HG02642 (cell line): Measurements from ENCODE around the gene EXD1.
"Not testable (repeated sequence)": the region's sequence is repeated elsewhere in the genome, so short reads cannot be mapped to it uniquely, and the experiment has no call there.

Experiments used
- ATAC-seq: cut with Tn5 transposase; IDR thresholded peaks from one replicate; pipeline ENCODE4 v1.9.1; 2021; ENCODE audit warnings: mild to moderate bottlenecking; ENCODE audit not compliant: unreplicated experiment, poor library complexity

The EXD1 gene, protein sequence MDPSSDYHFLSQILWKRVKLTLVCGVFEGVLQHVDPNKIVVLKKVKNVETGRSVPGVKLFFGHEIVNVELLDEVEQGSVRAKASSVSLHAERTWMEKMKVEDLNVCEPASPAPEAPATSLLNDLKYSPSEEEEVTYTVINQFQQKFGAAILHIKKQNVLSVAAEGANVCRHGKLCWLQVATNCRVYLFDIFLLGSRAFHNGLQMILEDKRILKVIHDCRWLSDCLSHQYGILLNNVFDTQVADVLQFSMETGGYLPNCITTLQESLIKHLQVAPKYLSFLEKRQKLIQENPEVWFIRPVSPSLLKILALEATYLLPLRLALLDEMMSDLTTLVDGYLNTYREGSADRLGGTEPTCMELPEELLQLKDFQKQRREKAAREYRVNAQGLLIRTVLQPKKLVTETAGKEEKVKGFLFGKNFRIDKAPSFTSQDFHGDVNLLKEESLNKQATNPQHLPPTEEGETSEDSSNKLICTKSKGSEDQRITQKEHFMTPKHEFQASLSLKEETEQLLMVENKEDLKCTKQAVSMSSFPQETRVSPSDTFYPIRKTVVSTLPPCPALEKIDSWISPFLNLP

DNA sequence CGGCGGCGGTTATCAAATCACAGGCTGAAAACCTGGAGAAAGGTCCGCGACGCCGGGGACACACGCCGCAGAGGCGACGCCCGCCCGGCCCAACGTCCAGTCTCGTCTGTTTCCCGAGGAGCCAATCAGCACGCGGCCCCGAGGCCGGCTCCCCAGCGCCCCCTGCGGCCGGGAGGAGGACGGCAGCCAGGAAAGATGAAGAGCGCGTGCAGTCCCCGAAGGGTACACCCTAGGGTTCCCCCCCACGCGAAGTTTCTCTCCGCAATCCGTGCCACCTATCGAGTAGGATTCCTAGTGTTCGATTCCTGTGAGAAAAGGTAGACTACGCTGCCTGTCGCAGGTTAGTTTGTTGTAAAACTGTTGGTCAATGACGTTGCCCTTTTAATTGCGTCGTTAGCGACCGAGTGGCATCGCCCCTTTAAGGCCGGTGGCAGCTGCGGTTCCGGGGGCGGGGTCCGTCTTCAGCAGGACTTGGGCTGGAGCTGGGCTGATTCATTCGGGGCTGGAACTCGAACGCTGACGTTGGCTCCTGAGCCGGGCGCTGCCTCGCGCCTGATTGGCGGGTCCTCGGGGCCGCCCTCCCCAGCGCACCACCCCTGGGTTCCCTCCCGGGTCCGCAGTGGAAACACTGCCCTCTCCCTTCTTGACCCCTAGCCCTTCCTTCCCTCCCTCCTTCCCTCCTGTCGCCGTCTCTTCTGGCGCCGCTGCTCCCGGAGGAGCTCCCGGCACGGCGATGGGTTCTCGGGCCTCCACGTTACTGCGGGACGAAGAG lies at the start of gene EXD1, which contains the start of gene CHP1:
Gene EXD1 (minus strand): TSS at position 108 of the 772 bp plus-strand sequence. CDS start 4,182 bp downstream, outside the sequence.
Gene CHP1 (plus strand): TSS at position 619 of the 772 bp plus-strand sequence. CDS start 115 bp downstream, at position 734.
- ATAC-seq = peak; percentile 95

DNA sequence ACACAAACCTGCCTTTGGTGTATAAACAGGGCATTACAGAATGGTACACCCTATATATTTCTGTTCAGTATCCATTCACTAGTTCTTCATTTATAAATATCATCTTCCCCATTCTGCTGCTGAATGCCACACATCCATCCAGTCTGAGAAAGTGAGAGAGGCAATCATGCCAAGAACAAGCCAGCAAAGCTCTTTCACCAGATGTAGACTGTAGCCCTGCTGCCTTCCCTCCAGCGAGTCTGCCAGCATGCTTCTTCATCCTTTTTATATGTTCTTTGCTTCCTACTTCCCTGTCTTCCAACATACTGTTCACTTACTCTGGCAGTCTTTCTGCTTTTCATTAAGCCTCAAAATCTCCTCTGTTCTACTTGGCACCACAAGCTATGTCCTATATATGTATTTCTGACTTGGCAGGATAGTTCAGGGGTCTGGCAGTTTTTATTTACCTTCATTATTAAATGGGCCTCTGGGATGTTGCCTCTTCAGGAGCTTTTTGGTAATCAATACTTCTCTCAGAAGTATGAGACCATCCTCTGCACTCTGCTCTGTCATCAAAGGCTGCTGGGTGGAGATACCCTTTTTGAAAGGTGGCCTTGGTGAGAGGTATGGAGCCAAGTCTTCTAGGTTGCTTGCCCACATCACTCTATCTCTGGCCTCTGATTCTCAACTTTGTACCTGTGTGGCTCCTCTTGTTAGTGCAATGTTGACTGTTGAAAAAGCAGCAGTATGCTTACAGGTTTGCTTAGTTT lies 49.2 kb upstream of the EXD1 start:
- no peak for ATAC-seq

DNA sequence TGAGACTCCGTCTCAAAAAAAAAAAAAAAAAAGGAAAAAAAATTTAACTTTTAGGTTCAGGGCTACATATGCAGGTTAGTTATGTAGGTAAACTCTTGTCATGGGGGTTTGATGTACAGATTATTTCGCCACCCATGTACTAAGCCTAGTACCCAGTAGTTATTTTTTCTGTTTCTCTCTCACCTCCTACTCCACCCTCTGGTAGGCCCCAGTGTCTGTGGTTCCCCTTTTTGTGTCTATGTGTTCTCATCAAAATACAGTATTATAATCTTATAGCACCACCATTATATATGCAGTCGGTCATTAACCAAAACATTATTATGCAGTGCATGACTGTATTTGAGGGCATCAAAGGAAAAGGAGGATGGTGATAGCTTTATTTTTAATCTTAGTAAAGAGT lies 47.8 kb upstream of the EXD1 start:
- ATAC-seq = no peak

DNA sequence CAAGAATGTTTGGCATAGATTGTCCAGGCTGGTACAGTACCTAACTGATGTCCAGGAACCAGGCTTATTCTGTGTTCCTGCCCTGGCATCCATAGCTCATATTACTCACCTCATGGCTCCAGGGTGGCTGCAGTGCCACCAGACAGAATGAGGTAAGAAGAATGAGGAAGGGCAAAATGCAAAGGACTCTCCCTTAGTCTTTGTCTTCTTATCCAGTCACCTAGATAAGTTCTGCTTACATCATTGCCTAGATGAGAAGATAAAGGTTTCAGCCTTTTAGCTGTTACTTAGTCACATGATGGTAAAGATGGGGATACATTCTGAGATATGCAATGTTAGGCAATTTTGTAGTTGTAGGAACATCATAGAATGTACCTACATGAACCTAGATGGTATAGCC lies 46.3 kb upstream of the EXD1 start:
- ATAC-seq = no peak

DNA sequence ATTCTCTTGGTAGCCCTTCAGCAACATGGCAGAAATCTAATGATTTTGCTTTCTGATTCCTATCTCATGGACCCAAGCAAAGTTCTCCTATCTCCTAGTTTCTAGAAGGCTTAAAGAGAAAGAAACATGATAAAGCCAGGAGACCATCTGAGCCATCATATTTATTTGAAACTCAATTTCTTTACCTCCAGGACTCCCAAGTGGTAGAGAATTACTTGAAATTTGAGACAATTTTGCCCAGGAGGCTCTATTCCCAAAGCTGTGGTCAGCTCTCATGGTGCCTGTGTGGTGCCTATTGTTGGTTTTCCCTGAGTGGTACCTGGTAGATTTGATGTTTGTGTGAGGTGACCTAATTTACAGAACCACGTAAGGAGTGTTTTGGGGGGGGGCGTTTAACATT lies 39.3 kb upstream of the EXD1 start:
- ATAC-seq = no peak

DNA sequence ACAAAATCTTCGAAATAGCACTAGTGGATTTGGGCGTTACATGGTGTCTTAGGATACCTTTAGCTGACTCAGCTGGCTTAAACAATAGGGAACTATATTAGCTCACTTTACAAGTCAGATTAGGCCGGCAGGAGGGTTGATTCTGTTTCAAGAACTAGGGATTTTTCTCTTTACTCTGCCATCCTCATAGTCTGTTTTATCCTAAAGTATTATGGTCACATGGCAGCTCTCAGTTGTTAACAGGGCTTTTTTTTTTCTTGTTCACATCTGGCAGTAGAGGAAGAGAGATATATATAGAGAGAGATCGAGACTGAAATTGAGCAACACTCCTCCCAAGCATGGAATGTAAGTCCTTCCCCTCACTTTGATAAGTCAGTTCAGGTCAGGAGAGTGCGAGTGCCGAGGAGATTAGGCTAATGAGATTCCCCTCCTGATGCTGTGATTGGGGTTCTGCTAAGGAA lies 33.4 kb upstream of the EXD1 start:
- no peak for ATAC-seq

DNA sequence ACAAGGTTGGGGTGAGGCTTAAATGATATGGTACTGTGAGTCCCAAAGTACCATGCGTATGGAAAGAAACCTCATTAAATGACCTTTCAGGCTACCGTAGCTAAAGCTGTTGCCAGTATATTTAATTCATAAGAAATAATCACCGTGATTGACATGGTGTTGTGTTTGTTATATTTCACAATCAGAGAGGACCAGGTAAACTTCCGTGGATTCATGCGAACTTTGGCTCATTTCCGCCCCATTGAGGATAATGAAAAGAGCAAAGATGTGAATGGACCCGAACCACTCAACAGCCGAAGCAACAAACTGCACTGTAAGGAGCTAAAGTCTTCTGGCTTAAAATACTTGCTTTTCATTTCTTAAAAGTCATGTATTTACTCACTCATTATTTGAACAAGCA lies 32.0 kb upstream of the EXD1 start:
- no peak for ATAC-seq

DNA sequence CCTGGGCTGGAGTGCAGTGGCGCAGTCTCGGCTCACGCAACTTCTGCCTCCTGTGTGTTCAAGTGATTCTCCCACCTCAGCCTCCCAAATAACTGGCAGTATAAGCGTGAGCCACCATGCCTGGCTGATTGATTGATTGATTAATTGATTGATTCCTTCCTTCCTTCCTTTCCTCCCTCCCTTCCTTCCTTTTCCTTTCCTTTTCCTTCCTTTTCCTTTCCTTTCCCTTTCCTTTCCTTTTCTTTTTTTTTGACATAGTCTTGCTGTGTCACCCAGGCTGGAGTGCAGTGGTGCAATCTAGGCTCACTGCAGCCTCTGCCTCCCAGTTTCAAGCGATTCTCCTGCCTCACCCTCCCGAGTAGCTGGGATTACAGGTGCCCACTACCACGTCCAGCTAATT lies 30.4 kb upstream of the EXD1 start:
- ATAC-seq = not testable (repeated sequence)

DNA sequence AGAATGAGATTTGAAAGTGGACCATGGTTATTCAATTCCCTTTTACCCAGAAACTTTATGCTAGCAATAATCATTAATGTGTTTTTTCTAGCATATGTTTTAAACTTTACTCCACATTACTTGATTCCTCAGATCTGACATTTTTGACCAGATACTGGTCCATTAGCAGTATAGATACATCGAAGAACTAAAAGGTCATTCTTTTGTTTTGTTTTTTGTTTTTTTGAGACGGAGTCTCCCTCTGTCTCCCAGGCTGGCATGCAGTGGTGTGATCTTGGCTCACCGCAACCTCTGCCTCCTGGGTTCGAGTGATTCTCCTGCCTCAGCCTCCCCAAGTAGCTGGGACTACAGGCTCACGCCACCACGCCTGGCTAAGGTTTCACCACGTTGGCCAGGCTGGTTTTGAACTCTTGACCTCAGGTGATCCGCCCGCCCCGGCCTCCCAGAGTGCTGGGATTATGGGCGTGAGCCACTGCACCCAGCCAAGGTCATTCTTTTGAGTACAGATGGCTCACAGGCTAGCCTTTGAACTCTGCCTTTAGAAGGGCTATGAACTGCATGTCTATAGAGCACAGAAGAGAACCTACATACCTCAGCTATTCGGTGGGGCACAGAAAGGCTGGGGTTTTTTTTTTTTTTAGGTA lies 29.1 kb upstream of the EXD1 start:
- no peak for ATAC-seq

DNA sequence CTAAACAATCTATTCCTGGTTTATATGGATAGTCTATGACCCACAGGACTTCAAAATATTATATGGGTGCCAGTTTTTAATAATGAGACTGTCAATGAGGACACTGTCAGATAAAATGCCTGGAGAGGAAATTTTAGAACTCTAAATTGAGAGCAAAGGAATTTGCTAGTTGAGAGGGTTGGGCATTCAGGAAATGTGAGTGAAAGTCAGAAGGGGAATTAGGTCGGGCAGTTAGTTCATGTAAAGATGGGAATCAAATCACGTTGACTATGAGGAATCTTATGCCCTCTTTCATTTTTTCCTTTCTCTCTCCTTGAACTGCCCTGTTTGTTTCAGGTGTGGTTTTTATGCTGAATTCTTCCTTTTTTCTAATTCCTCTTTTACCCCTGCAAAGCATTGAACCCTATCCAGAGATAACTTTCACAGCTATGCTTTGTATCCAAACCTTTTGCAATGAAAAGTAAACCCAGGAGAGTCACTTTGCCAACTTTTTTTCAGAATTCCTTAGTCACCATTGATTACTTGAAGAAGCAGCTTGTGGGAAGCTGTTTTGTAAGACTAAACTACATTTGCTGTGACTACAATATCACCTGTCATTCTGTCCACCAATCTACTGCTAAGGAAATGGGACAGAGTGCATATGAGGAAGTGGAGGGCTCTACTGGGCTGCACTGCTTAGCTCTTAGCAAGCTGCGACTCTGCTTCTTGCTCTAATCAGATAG lies 28.4 kb upstream of the EXD1 start:
- no peak for ATAC-seq

DNA sequence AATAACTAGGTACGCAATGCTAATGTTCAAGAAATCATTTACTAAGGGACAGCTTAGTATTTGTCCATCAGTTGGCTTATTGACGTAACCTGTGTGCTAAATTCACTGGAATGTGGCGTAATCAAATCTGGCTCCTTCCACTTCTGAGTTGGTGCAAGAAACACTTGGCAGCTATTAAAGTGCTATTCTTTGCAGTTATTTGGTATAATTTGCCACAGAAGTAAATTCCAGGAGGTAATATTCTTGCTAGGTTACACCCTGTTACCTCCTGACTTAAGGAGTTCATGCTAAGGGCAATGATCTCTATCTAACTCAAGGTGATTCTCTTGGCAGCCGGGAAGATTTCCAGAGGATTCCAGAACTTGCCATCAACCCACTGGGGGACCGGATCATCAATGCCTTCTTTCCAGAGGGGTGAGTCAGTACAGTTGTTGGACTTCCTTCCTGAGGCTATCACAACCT lies 26.1 kb upstream of the EXD1 start:
- ATAC-seq = no peak

DNA sequence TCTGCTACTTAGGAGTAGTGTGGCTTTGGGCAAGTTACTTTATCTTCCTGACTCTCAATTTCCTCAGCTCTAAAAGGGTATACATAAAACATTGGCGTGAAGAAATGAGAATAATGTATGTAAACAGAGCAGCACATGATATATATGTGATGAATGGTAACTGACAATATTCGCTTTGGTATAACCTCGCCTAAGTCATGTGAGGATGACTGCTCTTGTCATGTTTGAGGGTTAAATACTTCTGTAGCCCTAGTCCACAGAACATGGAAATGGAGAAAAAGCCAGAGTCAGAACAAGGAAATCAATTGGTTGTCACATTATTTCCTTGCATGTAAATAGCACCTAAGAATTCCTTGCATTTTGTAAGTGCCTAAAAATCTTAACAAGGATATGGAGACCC lies 25.5 kb upstream of the EXD1 start:
- no peak for ATAC-seq

DNA sequence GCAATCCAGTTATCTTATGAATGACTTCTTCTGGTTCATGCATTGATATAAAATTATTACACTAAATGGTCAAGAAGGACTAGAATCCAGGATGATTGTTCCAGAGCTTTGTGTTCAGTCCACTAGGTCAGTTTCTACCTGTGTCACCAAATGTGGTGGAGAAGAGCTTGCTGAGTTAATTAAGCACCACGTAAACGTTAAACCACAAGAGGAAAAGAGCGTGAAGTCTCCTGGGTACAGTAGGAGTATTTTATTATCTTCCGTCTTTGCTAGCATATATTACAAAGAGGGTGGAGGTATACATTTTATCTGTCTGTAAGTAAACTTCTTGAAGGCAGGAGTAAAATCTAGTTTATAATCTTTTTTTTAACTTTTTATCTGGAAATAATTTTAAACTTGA lies 24.0 kb upstream of the EXD1 start:
- no peak for ATAC-seq

DNA sequence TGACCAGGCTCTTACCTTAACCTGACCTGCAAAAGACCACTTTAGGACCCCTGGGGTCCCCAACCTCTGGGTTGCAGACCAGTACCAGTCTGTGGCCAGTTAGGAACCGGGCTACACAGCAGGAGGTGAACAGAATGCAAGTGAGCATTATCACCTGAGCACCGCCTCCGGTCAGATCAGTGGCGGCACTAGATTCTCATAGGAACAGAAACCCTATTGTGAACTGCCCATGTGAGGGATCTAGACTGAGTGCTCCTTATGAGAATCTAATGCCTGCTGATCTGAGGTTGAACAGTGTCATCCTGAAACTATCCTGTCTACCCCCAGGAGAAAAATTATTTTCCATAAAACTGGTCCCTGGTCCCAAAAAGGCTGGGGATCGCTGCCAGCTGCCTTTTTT lies 20.9 kb upstream of the EXD1 start:
- no peak for ATAC-seq

DNA sequence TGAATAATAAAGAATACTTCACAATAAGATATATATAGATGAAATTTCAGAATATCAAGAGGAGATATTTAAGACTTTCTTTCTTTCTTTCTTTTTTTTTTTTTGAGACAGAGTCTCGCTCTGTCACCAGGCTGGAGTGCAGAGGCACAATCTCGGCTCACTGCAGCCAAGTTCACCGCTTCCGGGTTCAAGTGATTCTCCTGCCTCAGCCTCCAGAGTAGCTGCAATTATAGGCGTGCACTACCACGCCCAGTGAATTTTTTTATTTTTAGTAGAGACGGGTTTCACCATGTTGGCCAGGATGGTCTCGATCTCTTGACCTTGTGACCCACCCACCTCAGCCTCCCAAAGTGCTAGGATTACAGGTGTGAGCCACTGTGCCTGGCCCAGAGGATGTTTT lies 20.2 kb upstream of the EXD1 start:
- not testable (repeated sequence) for ATAC-seq

DNA sequence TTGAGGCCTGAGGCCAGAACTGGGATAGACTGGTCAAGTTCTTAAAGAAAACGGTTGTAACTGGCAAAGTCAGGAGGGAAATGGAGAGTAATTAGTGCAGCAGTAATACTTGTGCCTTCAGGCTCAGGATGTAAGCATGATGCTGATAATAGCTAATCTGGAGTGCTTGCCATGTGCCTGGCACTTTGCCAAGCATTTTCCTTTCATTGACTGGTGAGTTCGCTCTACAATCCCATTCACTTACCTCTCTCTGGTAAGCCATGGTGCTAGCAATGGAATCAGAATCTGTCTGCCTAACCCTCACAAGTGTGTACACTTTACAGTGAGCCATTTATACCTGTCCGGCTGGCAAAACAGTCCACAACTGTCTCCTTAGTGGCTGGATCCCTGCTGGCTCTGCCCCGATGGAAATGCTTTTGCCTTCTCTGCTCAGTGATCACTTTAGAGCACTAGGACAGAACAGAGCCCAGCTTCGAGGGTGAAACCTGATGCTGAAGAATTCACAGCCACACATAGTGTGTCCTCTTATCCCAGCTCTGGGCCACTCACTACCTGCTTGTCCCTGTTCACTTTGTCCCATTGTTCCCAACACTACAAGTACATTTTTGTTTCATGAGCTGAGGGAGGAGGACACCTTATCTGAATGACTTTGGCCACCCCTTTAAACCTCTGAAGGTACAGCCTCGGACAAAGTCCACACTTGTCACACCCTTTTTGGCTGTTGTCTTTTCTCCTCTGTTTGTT lies 10.8 kb upstream of the EXD1 start:
- ATAC-seq = no peak

DNA sequence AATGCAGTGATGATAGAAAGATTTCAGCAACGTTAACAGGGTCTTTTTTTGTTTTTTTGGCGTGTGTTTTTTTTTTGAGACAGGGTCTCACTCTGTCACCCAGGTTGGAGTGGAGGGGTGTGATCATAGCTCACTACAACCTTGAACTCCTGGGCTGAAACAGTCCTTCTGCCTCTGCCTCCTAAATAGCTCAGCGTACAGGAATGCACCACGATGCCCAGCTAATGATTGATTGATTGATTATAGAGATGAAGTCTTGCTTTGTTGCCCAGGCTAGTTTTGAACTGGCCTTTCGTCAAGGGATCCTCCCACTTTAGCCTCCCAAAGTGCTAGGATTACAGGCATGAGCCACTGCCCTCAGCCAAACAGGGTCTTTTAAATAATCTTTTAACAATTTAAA lies 7.5 kb upstream of the EXD1 start:
- ATAC-seq = no peak

DNA sequence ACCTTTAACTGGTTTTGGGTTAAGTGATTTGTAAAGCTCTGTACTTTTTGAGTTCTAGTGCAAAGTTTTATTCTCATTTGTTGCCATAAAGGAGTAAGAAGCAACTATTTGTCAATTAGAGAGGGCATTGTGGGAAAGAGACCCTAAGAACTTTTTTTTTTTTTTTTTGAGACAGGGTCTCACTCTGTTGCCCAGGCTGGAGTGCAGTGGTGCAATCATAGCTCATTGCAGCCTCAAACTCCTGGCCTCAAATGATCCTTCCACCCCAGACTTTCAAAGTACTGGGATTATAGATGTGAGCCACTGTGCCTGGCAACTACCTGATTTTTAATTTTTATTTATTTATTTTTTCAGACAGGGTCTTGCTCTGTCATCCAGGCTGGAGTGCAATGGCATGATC lies 5.4 kb upstream of the EXD1 start:
- ATAC-seq = no peak
